OCI-LY1 (cell line): Measurements from ENCODE around the gene FAAH2.

Experiments
- H2AFZ ChIP-seq: fragments of 200-600 bp; sonication (generic), shearing (Covaris generic); 2 replicates; pipeline ENCODE4 v1.6.0; 2014; ENCODE audit warnings: antibody characterized with exemption, mild to moderate bottlenecking, low read length
- H3F3A ChIP-seq: fragments of 200-600 bp; sonication (generic), shearing (Covaris generic); 2 replicates; pipeline ENCODE4 v1.6.0; 2014; ENCODE audit warnings: mild to moderate bottlenecking, antibody characterized with exemption, low read length, moderate library complexity; ENCODE audit not compliant: insufficient read depth
- H3K27ac ChIP-seq: fragments of 200-600 bp; sonication (generic); 2 replicates; pipeline ENCODE4 v1.5.1; 2014; ENCODE audit warnings: low read length, mixed run types, mild to moderate bottlenecking, low read depth; ENCODE audit not compliant: poor library complexity, severe bottlenecking
- H3K27me3 ChIP-seq: fragments of 200-600 bp; sonication (generic); 2 replicates; pipeline ENCODE4 v1.6.0; 2014; ENCODE audit warnings: antibody characterized with exemption, mild to moderate bottlenecking, low read length, moderate library complexity; ENCODE audit not compliant: insufficient read depth
- H3K36me3 ChIP-seq: fragments of 200-600 bp; sonication (generic); 2 replicates; pipeline ENCODE4 v1.6.1; 2014; ENCODE audit warnings: mild to moderate bottlenecking, antibody characterized with exemption, low read length, moderate library complexity, mixed read lengths; ENCODE audit not compliant: insufficient read depth
- H3K4me1 ChIP-seq: fragments of 200-600 bp; sonication (generic); 2 replicates; pipeline ENCODE4 v1.5.1; 2014; ENCODE audit warnings: mild to moderate bottlenecking, low read length, moderate library complexity; ENCODE audit not compliant: insufficient read depth, severe bottlenecking
- H3K4me2 ChIP-seq: fragments of 200-600 bp; sonication (generic), shearing (Covaris generic); 2 replicates; pipeline ENCODE4 v1.6.1; 2014; ENCODE audit warnings: low read length
- H3K4me3 ChIP-seq: fragments of 200-600 bp; sonication (generic); 2 replicates; pipeline ENCODE4 v1.5.1; 2014; ENCODE audit warnings: low read length, low read depth, mild to moderate bottlenecking, mixed read lengths; ENCODE audit not compliant: poor library complexity, severe bottlenecking
- H3K79me2 ChIP-seq: fragments of 200-600 bp; shearing (Covaris generic); 2 replicates; pipeline ENCODE4 v1.6.1; 2016; ENCODE audit warnings: mixed run types, low read length, mixed read lengths; ENCODE audit not compliant: insufficient read depth
- H3K9ac ChIP-seq: fragments of 200-600 bp; sonication (generic), shearing (Covaris generic); 2 replicates; pipeline ENCODE4 v1.6.1; 2014; ENCODE audit warnings: mild to moderate bottlenecking, low read length, mixed read lengths
- H3K9me2 ChIP-seq: fragments of 200-600 bp; sonication (generic), shearing (Covaris generic); 2 replicates; pipeline ENCODE4 v1.6.1; 2014; ENCODE audit warnings: low read depth, mild to moderate bottlenecking, low read length, mixed read lengths
- H3K9me3 ChIP-seq: fragments of 200-600 bp; shearing (Covaris generic); 2 replicates; pipeline ENCODE4 v1.6.1; 2014; ENCODE audit warnings: low read length, mixed read lengths
- H4K20me1 ChIP-seq: fragments of 200-600 bp; sonication (generic), shearing (Covaris generic); 2 replicates; pipeline ENCODE4 v1.6.0; 2016; ENCODE audit warnings: mild to moderate bottlenecking, low read length; ENCODE audit not compliant: insufficient read depth
- CTCF ChIP-seq: fragments of 200-600 bp; sonication (generic), shearing (Covaris generic); IDR thresholded peaks from 2 replicates; pipeline ENCODE4 v1.5.1; 2017; ENCODE audit warnings: mild to moderate bottlenecking, antibody characterized with exemption, low read length, moderate library complexity, mixed read lengths
- EZH2 ChIP-seq: fragments of 200-600 bp; sonication (generic), shearing (Covaris generic); IDR thresholded peaks from 2 replicates; pipeline ENCODE4 v1.8.0; 2017; ENCODE audit warnings: borderline replicate concordance, mixed run types, mild to moderate bottlenecking, antibody characterized with exemption, low read length, moderate library complexity, mixed read lengths

The FAAH2 gene

GRCh38 chrX:57267308-57267707 lies 19.2 kb upstream of the FAAH2 start:
- Histone ChIP-seq H3K27ac (no peak overlapping the region), H3K9me2 (no peaks in the 10 kb centered on the region), H3F3A (no peaks in the 10 kb centered on the region), H3K36me3 (no peaks in the 10 kb centered on the region), H3K79me2 (no peaks in the 10 kb centered on the region), H3K27me3 (no peaks in the 10 kb centered on the region), H3K9me3 (no peaks in the 10 kb centered on the region), H4K20me1 (no peaks in the 10 kb centered on the region), H2AFZ (no peak overlapping the region), H3K9ac (no peak overlapping the region), H3K4me2 (no peak overlapping the region), H3K4me3 (no peak overlapping the region), H3K4me1 (no peaks in the 10 kb centered on the region)
- TF ChIP-seq EZH2: no peak
- TF ChIP-seq CTCF: no peak

DNA sequence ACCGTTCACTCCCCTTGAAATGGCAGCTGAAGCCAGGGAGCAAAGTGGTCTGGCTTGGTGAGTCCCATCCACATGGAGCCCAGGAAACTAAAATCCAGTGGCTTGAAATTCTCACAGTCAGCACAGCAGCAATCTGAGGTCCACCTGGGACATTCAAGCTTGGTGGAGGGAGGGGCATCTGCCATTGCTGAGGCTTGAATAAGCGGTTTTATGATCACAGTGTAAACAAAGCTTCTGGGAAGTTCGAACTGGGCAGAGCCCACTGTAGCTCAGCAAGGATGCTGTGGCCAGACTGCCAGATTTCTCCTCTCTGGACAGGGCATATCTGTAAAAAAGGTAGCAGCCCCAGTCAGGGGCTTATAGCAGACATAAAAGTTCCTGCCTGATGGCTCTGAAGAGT lies 15.5 kb upstream of the FAAH2 start:
- H3K9me2 ChIP-seq: no peaks in the 10 kb centered on the region
- TF ChIP-seq EZH2 (no peak), CTCF (no peak)
- no peaks in the 10 kb centered on the region for H4K20me1 ChIP-seq
- no peak overlapping the region for H2AFZ ChIP-seq
- no peaks in the 10 kb centered on the region for H3K79me2 ChIP-seq
- H3K4me2 ChIP-seq: no peak overlapping the region
- no peak overlapping the region for H3K9ac ChIP-seq
- H3K27ac ChIP-seq: no peak overlapping the region
- H3F3A ChIP-seq: no peaks in the 10 kb centered on the region
- no peaks in the 10 kb centered on the region for H3K36me3 ChIP-seq
- no peaks in the 10 kb centered on the region for H3K9me3 ChIP-seq
- no peak overlapping the region for H3K4me3 ChIP-seq
- no peaks in the 10 kb centered on the region for H3K4me1 ChIP-seq
- H3K27me3 ChIP-seq: no peaks in the 10 kb centered on the region

GRCh38 chrX:57282568-57282967 lies 3.9 kb upstream of the FAAH2 start:
- H3K36me3 ChIP-seq: no peaks in the 10 kb centered on the region
- no peaks in the 10 kb centered on the region for H3F3A ChIP-seq
- no peak overlapping the region for H3K4me3 ChIP-seq
- no peak for TF ChIP-seq EZH2
- peak; percentile 8; the same call in 1 of the 2 replicates for TF ChIP-seq CTCF
- H3K9me3 ChIP-seq: no peaks in the 10 kb centered on the region
- no peaks in the 10 kb centered on the region for H3K9me2 ChIP-seq
- no peak overlapping the region for H2AFZ ChIP-seq
- no peak overlapping the region for H3K9ac ChIP-seq
- no peaks in the 10 kb centered on the region for H3K79me2 ChIP-seq
- H3K27me3 ChIP-seq: no peaks in the 10 kb centered on the region
- H3K4me2 ChIP-seq: no peak overlapping the region
- no peak overlapping the region for H3K27ac ChIP-seq
- H4K20me1 ChIP-seq: no peaks in the 10 kb centered on the region
- H3K4me1 ChIP-seq: no peaks in the 10 kb centered on the region
